H1 (cell line): Measurements from ENCODE around the gene CYB5R2. TPM values are rescaled to one million over a fixed set of nuclear protein-coding genes. Genes with fewer than 3 reads are reported as not detected.

ENCODE experiments used
- CTCF ChIA-PET: fragments of 300-600 bp; sonication (Branson Sonifier 250); formaldehyde crosslinking; loops from one replicate; lab custom pipeline; 2021; ENCODE audit not compliant: partially characterized antibody; lab: Charles Lee
- POLR2A ChIA-PET: fragments of 300-600 bp; sonication (Branson Sonifier 250); formaldehyde crosslinking; loops from one replicate; lab custom pipeline; 2021; ENCODE audit warnings: inconsistent platforms; ENCODE audit not compliant: partially characterized antibody; lab: Charles Lee
- DNase-seq, 2 experiments: peaks; one replicate each; pipeline versions ENCODE4 v3.0.0 to v3.0.0-alpha.2; 2010 to 2022; ENCODE audit warnings: low spot score in 2 of 2, low read depth in 1 of 2, mixed read lengths in 1 of 2
- FAIRE-seq: peaks from 2 replicates; lab custom pipeline; 2011; peaks lifted over from hg19 to GRCh38; lab: Jason Lieb, UNC
- H2AFZ ChIP-seq: 2 replicates; pipeline ENCODE4 v1.8.1; 2012; ENCODE audit warnings: low read length, inconsistent platforms
- H2AK5ac ChIP-seq: 2 replicates; pipeline ENCODE4 v1.6.1; 2013; ENCODE audit warnings: low read depth, low read length
- H2BK120ac ChIP-seq: replicated peaks from 2 replicates; pipeline ENCODE3; 2013; ENCODE audit warnings: low read depth, low read length, inconsistent platforms
- H2BK12ac ChIP-seq: 2 replicates; pipeline ENCODE4 v1.6.1; 2013; ENCODE audit warnings: low read depth, low read length
- H2BK15ac ChIP-seq: 2 replicates; pipeline ENCODE4 v1.6.1; 2013; ENCODE audit warnings: low read length
- H2BK20ac ChIP-seq: 2 replicates; pipeline ENCODE4 v1.6.1; 2013; ENCODE audit warnings: low read length
- H2BK5ac ChIP-seq: 2 replicates; pipeline ENCODE4 v1.6.1; 2013; ENCODE audit warnings: low read depth, low read length
- H3K14ac ChIP-seq: 2 replicates; pipeline ENCODE4 v1.6.1; 2013; ENCODE audit warnings: inconsistent platforms; ENCODE audit not compliant: insufficient read length
- H3K18ac ChIP-seq: 2 replicates; pipeline ENCODE4 v1.6.1; 2013; ENCODE audit warnings: low read length; ENCODE audit errors: extremely low read depth
- H3K23ac ChIP-seq: 2 replicates; pipeline ENCODE4 v1.6.1; 2013; ENCODE audit warnings: inconsistent platforms; ENCODE audit not compliant: insufficient read length
- H3K23me2 ChIP-seq: 2 replicates; pipeline ENCODE4 v1.6.1; 2013; ENCODE audit warnings: low read depth, low read length
- H3K27ac ChIP-seq: 2 replicates; pipeline ENCODE4 v1.6.1; 2011; ENCODE audit warnings: low read depth, low read length, inconsistent platforms
- H3K27me3 ChIP-seq, 4 experiments: replicated peaks in 1 of 4; 1 replicate in 1 of 4; 2 replicates in 3 of 4; pipeline versions ENCODE4 v1.6.1 to v1.8.1; 2011 to 2013; ENCODE audit warnings: low read length in 3 of 4, mild to moderate bottlenecking in 3 of 4, inconsistent platforms in 2 of 4, mixed read lengths in 2 of 4, moderate library complexity in 1 of 4; ENCODE audit not compliant: control insufficient read depth in 3 of 4, insufficient read depth in 3 of 4; ENCODE audit errors: extremely low read depth in 1 of 4
- H3K36me3 ChIP-seq, 4 experiments: 2 replicates each; pipeline versions ENCODE4 v1.6.1 to v1.8.1; 2011 to 2013; ENCODE audit warnings: mild to moderate bottlenecking in 4 of 4, low read length in 3 of 4, moderate library complexity in 2 of 4, control low read depth in 1 of 4, inconsistent platforms in 1 of 4; ENCODE audit not compliant: insufficient read depth in 4 of 4, control insufficient read depth in 2 of 4
- H3K4ac ChIP-seq: replicated peaks from 2 replicates; pipeline ENCODE3; 2013; ENCODE audit warnings: low read length, low read depth, mixed read lengths, inconsistent platforms; ENCODE audit not compliant: insufficient read length
- H3K4me1 ChIP-seq, 4 experiments: replicated peaks in 1 of 4; 1 replicate in 1 of 4; 2 replicates in 3 of 4; pipeline versions ENCODE4 v1.6.1 to v1.8.1; 2011 to 2013; ENCODE audit warnings: low read length in 3 of 4, inconsistent platforms in 2 of 4, mixed read lengths in 1 of 4; ENCODE audit not compliant: insufficient read depth in 4 of 4, control insufficient read depth in 3 of 4
- H3K4me2 ChIP-seq, 2 experiments: 2 replicates each; pipeline versions ENCODE4 v1.6.1 to v1.8.1; 2011 to 2013; ENCODE audit warnings: low read depth in 2 of 2, low read length in 2 of 2, control low read depth in 1 of 2, inconsistent platforms in 1 of 2, mild to moderate bottlenecking in 1 of 2; ENCODE audit not compliant: insufficient read depth in 1 of 2
- H3K4me3 ChIP-seq, 4 experiments: fragments of 200-600, 300-600 bp in 1 of 4; sonication (generic), shearing (Covaris generic), sonication (Bioruptor Twin) in 1 of 4; 2 replicates each; pipeline versions ENCODE4 v1.5.1 to v1.8.1; 2011 to 2016; ENCODE audit warnings: low read length in 4 of 4, low read depth in 3 of 4, control low read depth in 2 of 4, inconsistent platforms in 2 of 4, mild to moderate bottlenecking in 2 of 4, mixed read lengths in 1 of 4, moderate library complexity in 1 of 4; ENCODE audit not compliant: insufficient read depth in 2 of 4; ENCODE audit errors: extremely low read depth in 1 of 4
- H3K56ac ChIP-seq: replicated peaks from 2 replicates; pipeline ENCODE3; 2013; ENCODE audit warnings: low read depth, mild to moderate bottlenecking, mixed read lengths, low read length, inconsistent platforms; ENCODE audit not compliant: insufficient read length
- H3K79me1 ChIP-seq: 2 replicates; pipeline ENCODE4 v1.6.1; 2013; ENCODE audit warnings: low read depth, low read length, control low read depth
- H3K79me2 ChIP-seq, 2 experiments: 2 replicates each; pipeline versions ENCODE4 v1.6.1 to v1.8.1; 2012 to 2013; ENCODE audit warnings: low read length in 2 of 2, mild to moderate bottlenecking in 2 of 2, inconsistent platforms in 1 of 2; ENCODE audit not compliant: insufficient read depth in 2 of 2, control insufficient read depth in 1 of 2
- H3K9ac ChIP-seq, 4 experiments: replicated peaks in 1 of 4; 1 replicate in 1 of 4; 2 replicates in 3 of 4; pipeline versions ENCODE4 v1.6.1 to v1.8.1; 2011 to 2013; ENCODE audit warnings: low read depth in 3 of 4, low read length in 3 of 4, control low read depth in 2 of 4, mild to moderate bottlenecking in 2 of 4, moderate library complexity in 2 of 4, inconsistent platforms in 1 of 4; ENCODE audit errors: extremely low read depth in 1 of 4
- H3K9me3 ChIP-seq, 2 experiments: 2 replicates each; pipeline versions ENCODE4 v1.6.1 to v1.8.1; 2012 to 2013; ENCODE audit warnings: mild to moderate bottlenecking in 2 of 2, moderate library complexity in 2 of 2, control low read depth in 1 of 2, inconsistent platforms in 1 of 2, low read depth in 1 of 2, low read length in 1 of 2, mixed read lengths in 1 of 2; ENCODE audit not compliant: insufficient read depth in 2 of 2
- H4K20me1 ChIP-seq, 2 experiments: replicated peaks in 1 of 2; 2 replicates each; pipeline versions ENCODE3 to v1.8.1; 2011 to 2013; ENCODE audit warnings: inconsistent platforms in 2 of 2, low read length in 2 of 2, mild to moderate bottlenecking in 1 of 2; ENCODE audit not compliant: insufficient read depth in 2 of 2, control insufficient read depth in 1 of 2
- H4K5ac ChIP-seq: 2 replicates; pipeline ENCODE4 v1.6.1; 2013; ENCODE audit warnings: low read length, low read depth, mixed read lengths, inconsistent platforms; ENCODE audit not compliant: insufficient read length
- H4K8ac ChIP-seq: 2 replicates; pipeline ENCODE4 v1.8.0; 2013; ENCODE audit warnings: mild to moderate bottlenecking, moderate library complexity, low read length, inconsistent platforms; ENCODE audit not compliant: insufficient read depth; ENCODE audit errors: extremely low read depth
- H4K91ac ChIP-seq: replicated peaks from 2 replicates; pipeline ENCODE3; 2013; ENCODE audit warnings: low read length, mixed read lengths, inconsistent platforms; ENCODE audit not compliant: insufficient read length
- ASH2L ChIP-seq: fragments of 200-600, 300-600 bp; sonication (generic); IDR thresholded peaks from one replicate; pipeline ENCODE4 v1.7.1; 2017; ENCODE audit warnings: low read length
- CHD2 ChIP-seq: IDR thresholded peaks from 2 replicates; pipeline ENCODE4 v1.6.1; 2012; ENCODE audit warnings: low read length, improper control_type of control experiment
- EP300 ChIP-seq, 2 experiments: IDR thresholded peaks; 1 replicate in 1 of 2; 2 replicates in 1 of 2; pipeline ENCODE4 v1.6.1; 2011 to 2012; ENCODE audit warnings: low read depth in 2 of 2, low read length in 2 of 2, mild to moderate bottlenecking in 2 of 2, borderline replicate concordance in 1 of 2, inconsistent platforms in 1 of 2, moderate library complexity in 1 of 2
- EZH2 ChIP-seq: fragments of 200-600 bp; sonication (generic); IDR thresholded peaks from 2 replicates; pipeline ENCODE4 v1.7.1; 2012; ENCODE audit warnings: low read depth, mild to moderate bottlenecking, moderate library complexity, low read length, inconsistent platforms; ENCODE audit not compliant: severe bottlenecking
- JUND ChIP-seq: IDR thresholded peaks from 2 replicates; pipeline ENCODE4 v1.6.1; 2011; ENCODE audit warnings: mild to moderate bottlenecking, improper control_type of control experiment, low read length
- NANOG ChIP-seq: IDR thresholded peaks from 2 replicates; pipeline ENCODE4 v1.6.1; 2011; ENCODE audit warnings: low read length, low read depth, mild to moderate bottlenecking, inconsistent platforms; ENCODE audit not compliant: insufficient read depth, poor library complexity, severe bottlenecking
- POLR2A ChIP-seq, 2 experiments: IDR thresholded peaks; 1 replicate in 1 of 2; 2 replicates in 1 of 2; pipeline ENCODE4 v1.6.1; 2011; ENCODE audit warnings: low read depth in 2 of 2, low read length in 2 of 2, mild to moderate bottlenecking in 2 of 2; ENCODE audit errors: control extremely low read depth in 1 of 2
- POU5F1 ChIP-seq: IDR thresholded peaks from 2 replicates; pipeline ENCODE4 v1.6.1; 2011; ENCODE audit warnings: low read depth, mild to moderate bottlenecking, low read length, moderate library complexity
- RBBP5 ChIP-seq: IDR thresholded peaks from 2 replicates; pipeline ENCODE4 v1.7.1; 2012; ENCODE audit warnings: low read depth, mild to moderate bottlenecking, inconsistent platforms, low read length, moderate library complexity, borderline replicate concordance
- SIX5 ChIP-seq: IDR thresholded peaks from 2 replicates; pipeline ENCODE4 v1.6.1; 2011; ENCODE audit warnings: mild to moderate bottlenecking, low read depth, low read length
- TAF7 ChIP-seq: optimal IDR thresholded peaks from 2 replicates; pipeline ENCODE3; 2011; ENCODE audit warnings: low read depth, mild to moderate bottlenecking, inconsistent platforms, low read length, moderate library complexity, borderline replicate concordance
- WGBS, 2 experiments: shearing (Covaris generic) in 1 of 2; methylation state at CpG; one replicate each; pipeline versions ENCODE4 v1.1.6 to v1.1.7; 2013 to 2015; ENCODE audit warnings: low lambda C conversion rate in 2 of 2, mixed read lengths in 2 of 2, inconsistent platforms in 1 of 2, low coverage in 1 of 2, missing lambda C conversion rate in 1 of 2; ENCODE audit not compliant: insufficient replicate concordance in 2 of 2, insufficient coverage in 1 of 2, insufficient read length in 1 of 2; ENCODE audit errors: extremely low coverage in 1 of 2, missing lambda C conversion rate in 1 of 2; 5-methylcytosine and 5-hydroxymethylcytosine counted together
- polyA plus RNA-seq, 7 experiments: library from polyadenylated mRNA; depleted of rRNA in 3 of 7; stranded (reverse) in 5 of 7; unstranded in 2 of 7; fragments of >200 nt in 5 of 7; fragments of 200-250 nt in 2 of 7; gene quantifications; 1 replicate in 5 of 7; 2 replicates in 1 of 7; 4 replicates in 1 of 7; pipeline versions ENCODE4 v1.2.1 to v1.2.3, GENCODE V29; 2011 to 2013; ENCODE audit warnings: missing spikeins in 2 of 7, mixed read lengths in 2 of 7
- total RNA-seq: library from RNA; stranded (reverse); fragmentation: NEBNext Ultra II Directional; extraction: Animal tissue kit (Norgen Biotek cat#: 25700); gene quantifications from 2 replicates; pipeline ENCODE4 v1.2.1, GENCODE V29; 2021
- TF ChIP-seq, protein P1 (sequence below): IDR thresholded peaks from 2 replicates; pipeline ENCODE4 v1.6.1; 2012; ENCODE audit warnings: low read length, inconsistent platforms

Gene CYB5R2
- total and polyA plus RNA-seq, 2 of the 8 experiments (the other 6 are each of a cell fraction or from before 2014, with no cell fraction given) = 53.0 to 55.9 TPM

DNA sequence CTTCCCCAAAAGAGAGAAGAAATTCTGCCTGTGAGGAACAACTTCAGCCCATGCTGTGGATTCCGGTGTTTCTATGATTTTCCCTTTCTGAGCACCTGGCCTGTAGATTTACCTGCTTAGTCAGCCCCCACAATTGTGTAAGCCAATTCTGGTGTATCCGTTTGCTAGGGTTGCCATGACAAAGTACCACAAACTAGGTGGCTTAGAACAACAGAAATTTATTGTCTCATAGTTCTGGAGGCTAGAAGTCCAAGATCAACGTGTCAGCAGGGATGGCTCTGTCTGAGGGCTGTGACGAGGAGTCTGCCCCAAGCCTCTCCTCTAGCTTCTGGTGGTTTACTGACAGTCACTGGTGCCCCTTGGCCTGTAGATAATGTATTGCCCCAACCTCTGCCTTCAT is 15.9 kb upstream of the CYB5R2 start:
- WGBS, 2 experiments = 73% methylated on average over 4 of the region's 4 CpGs; no CpG with 5 or more reads in 1 of the 2 experiments
- H2AFZ ChIP-seq = no peak overlapping the region
- no peak overlapping the region for H3K23ac ChIP-seq
- no peak overlapping the region for H4K5ac ChIP-seq
- no peak overlapping the region for H4K91ac ChIP-seq
- no peak overlapping the region for H2BK12ac ChIP-seq
- H3K79me2 ChIP-seq = no peaks in the 10 kb centered on the region
- no peak overlapping the region for H2BK120ac ChIP-seq
- ChIA-PET POLR2A (no interaction called here), CTCF (interaction anchor here (0.6 to 5.1 kb wide), 6 partner anchors 7 to 247 kb away, joined by 3 to 26 read pairs (median 4); partner anchors contain the start of gene CYB5R2)
- H4K8ac ChIP-seq = no peak overlapping the region
- no peaks in the 10 kb centered on the region for H3K9me3 ChIP-seq
- DNase-seq = no peak
- no peaks in the 10 kb centered on the region for H3K36me3 ChIP-seq
- no peak overlapping the region for H2BK5ac ChIP-seq
- no peak overlapping the region for H3K18ac ChIP-seq
- H2AK5ac ChIP-seq = no peak overlapping the region
- H3K14ac ChIP-seq = no peak overlapping the region
- H4K20me1 ChIP-seq = no peaks in the 10 kb centered on the region
- no peak overlapping the region for H3K27ac ChIP-seq
- no peak overlapping the region for H3K4ac ChIP-seq
- no peaks in the 10 kb centered on the region for H3K23me2 ChIP-seq
- FAIRE-seq = no peak
- H2BK15ac ChIP-seq = no peak overlapping the region
- H3K27me3 ChIP-seq = no peaks in the 10 kb centered on the region
- no peak overlapping the region for H3K9ac ChIP-seq
- peaks cover 0 to 4% (median under 1%) of the 10 kb centered on the region in 4 experiments; a peak in 2 of 7 replicates for H3K4me1 ChIP-seq
- no peak overlapping the region for H3K4me3 ChIP-seq
- no peak overlapping the region for H3K56ac ChIP-seq
- H3K79me1 ChIP-seq = no peaks in the 10 kb centered on the region
- H2BK20ac ChIP-seq = no peak overlapping the region
- no peak overlapping the region for H3K4me2 ChIP-seq
- TF ChIP-seq EZH2 = no peak
- no peak for TF ChIP-seq ASH2L
- TF ChIP-seq EP300 (IDR thresholded peaks at IDR 0.05; ENCODE audit: borderline replicate concordance in 1 of 2, low read depth in 2 of 2, low read length in 2 of 2) = no peak
- TF ChIP-seq NANOG = no peak
- TF ChIP-seq, protein P1, sequence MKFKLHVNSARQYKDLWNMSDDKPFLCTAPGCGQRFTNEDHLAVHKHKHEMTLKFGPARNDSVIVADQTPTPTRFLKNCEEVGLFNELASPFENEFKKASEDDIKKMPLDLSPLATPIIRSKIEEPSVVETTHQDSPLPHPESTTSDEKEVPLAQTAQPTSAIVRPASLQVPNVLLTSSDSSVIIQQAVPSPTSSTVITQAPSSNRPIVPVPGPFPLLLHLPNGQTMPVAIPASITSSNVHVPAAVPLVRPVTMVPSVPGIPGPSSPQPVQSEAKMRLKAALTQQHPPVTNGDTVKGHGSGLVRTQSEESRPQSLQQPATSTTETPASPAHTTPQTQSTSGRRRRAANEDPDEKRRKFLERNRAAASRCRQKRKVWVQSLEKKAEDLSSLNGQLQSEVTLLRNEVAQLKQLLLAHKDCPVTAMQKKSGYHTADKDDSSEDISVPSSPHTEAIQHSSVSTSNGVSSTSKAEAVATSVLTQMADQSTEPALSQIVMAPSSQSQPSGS = no peak
- TF ChIP-seq RBBP5 = no peak
- TF ChIP-seq POU5F1 = no peak
- no peak for TF ChIP-seq TAF7
- TF ChIP-seq POLR2A (IDR thresholded peaks at IDR 0.05; ENCODE audit: control extremely low read depth in 1 of 2, low read depth in 2 of 2, low read length in 2 of 2) = no peak
- TF ChIP-seq JUND = no peak
- TF ChIP-seq CHD2 = no peak
- TF ChIP-seq SIX5 = no peak
